ENCODE results near the gene MTPN. TPM values are rescaled to one million over a fixed set of nuclear protein-coding genes. Genes with fewer than 3 reads are reported as not detected.

MTPN gene
- total and polyA plus RNA-seq, 9 donors = 48.6 to 117 (median 101) TPM

- no peaks in the 10 kb centered on the region for H3K36me3 ChIP-seq (ENCODE audit: control insufficient read depth, insufficient read depth, low read length)
- WGBS (ENCODE audit: insufficient coverage) = no CpG with 5 or more reads among the region's 2 CpGs
- peak overlapping the region; percentile 26 for H3K27ac ChIP-seq (ENCODE audit: low read length)
- no peak overlapping the region for H3K4me3 ChIP-seq (ENCODE audit: low read length)
- no peak for DNase-seq
- no peaks in the 10 kb centered on the region for H3K4me1 ChIP-seq (ENCODE audit: control insufficient read depth, insufficient read depth, low read length)
- H3K9me3 ChIP-seq (replicated peaks; ENCODE audit: control insufficient read depth, low read depth, low read length) = no peaks in the 10 kb centered on the region
- no peaks in the 10 kb centered on the region for H3K27me3 ChIP-seq (ENCODE audit: control insufficient read depth, insufficient read depth, low read length)
Measured at GRCh38 chr7:135942614-135943013, 34.5 kb downstream of the MTPN start.

DNA sequence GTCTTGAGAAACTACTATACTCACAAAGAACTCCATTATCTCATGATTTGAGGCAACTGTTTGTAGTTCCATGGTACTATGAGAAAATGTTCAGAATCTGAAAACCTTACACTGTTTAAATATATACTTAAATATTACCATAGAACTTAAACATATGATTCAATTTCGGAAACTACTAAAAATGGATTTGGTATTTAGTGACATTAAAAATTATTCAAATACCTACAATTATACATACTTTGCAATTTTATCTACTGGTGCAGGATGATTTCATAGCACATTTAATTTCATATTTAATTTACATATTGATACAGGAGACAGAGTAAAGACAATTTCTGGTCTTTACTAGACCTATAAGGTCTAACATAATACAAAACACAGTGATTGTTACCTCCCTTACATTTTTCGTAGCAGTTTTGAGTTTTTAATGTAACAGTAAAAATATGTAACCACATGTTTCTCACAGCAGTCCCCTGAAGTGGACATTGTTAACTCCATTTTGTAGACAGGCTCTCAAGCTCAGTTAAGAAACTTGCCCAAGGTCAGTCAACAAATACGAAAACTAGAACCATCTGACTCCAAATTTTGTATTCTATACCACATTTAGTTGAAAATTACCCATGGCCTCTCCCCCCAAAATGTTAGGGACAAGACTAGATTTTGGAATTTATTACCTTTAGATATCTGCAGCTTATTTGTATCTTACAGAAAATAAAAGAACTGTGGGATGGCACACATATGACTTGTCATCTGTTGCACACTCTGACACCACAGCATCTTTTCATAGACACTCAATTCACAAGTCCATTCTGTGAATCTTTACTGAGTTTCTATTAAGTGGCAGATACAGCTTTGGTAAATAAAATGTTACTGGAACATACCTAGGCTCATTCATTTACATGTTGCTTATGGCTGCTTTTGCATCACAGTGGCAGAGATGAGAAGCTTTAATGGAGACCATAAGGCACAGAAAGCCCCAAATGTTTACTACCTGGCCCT, 36.8 kb downstream of the MTPN start:
- Histone ChIP-seq H3K4me1 (ENCODE audit: control insufficient read depth, insufficient read depth, low read length) (no peaks in the 10 kb centered on the region), H3K36me3 (ENCODE audit: control insufficient read depth, insufficient read depth, low read length) (no peaks in the 10 kb centered on the region), H3K4me3 (ENCODE audit: low read length) (no peak overlapping the region), H3K27ac (ENCODE audit: low read length) (no peak overlapping the region), H3K9me3 (replicated peaks; ENCODE audit: control insufficient read depth, low read depth, low read length) (no peaks in the 10 kb centered on the region), H3K27me3 (ENCODE audit: control insufficient read depth, insufficient read depth, low read length) (no peaks in the 10 kb centered on the region)
- DNase-seq = no peak
- no CpG with 5 or more reads among the region's 3 CpGs for WGBS (ENCODE audit: insufficient coverage)

DNA sequence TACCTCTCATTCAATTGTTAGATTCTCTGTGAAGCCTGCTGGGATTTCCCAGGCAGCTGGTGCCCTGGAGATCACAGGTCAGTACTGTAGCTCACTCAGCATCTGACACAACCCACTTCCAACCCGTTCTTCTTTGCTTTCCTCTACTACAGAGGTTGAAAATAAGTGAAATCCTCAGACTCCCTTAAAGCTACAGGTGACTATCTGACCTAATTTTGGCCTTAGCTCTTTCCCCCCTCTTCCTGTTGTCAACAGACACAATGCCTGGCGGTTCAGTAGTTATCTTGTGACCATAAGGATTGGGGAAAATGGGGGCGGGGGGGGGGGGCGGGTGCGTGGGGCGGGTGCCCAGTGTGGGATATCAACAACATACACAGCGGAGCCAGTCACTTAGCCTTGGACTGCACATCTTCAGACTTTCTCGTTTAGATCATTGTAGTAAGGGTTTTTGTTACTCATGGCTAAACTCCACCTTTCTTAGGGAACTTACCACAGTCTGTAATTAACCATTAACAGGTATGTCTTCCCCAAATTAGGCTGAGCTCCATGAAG, 37.8 kb downstream of the MTPN start:
- Histone ChIP-seq H3K36me3 (ENCODE audit: control insufficient read depth, insufficient read depth, low read length) (no peaks in the 10 kb centered on the region), H3K9me3 (replicated peaks; ENCODE audit: control insufficient read depth, low read depth, low read length) (no peaks in the 10 kb centered on the region), H3K27ac (ENCODE audit: low read length) (no peak overlapping the region), H3K4me1 (ENCODE audit: control insufficient read depth, insufficient read depth, low read length) (no peaks in the 10 kb centered on the region), H3K4me3 (ENCODE audit: low read length) (no peak overlapping the region), H3K27me3 (ENCODE audit: control insufficient read depth, insufficient read depth, low read length) (no peaks in the 10 kb centered on the region)
- DNase-seq = no peak
- WGBS (ENCODE audit: insufficient coverage) = no CpG with 5 or more reads among the region's 8 CpGs

GRCh38 chr7:135938563-135938962, 38.6 kb downstream of the MTPN start:
- H3K27ac ChIP-seq (ENCODE audit: low read length) = no peak overlapping the region
- WGBS (ENCODE audit: insufficient coverage) = no CpG with 5 or more reads among the region's 3 CpGs
- H3K27me3 ChIP-seq (ENCODE audit: control insufficient read depth, insufficient read depth, low read length) = no peaks in the 10 kb centered on the region
- no peaks in the 10 kb centered on the region for H3K36me3 ChIP-seq (ENCODE audit: control insufficient read depth, insufficient read depth, low read length)
- no peak overlapping the region for H3K4me3 ChIP-seq (ENCODE audit: low read length)
- DNase-seq = no peak
- H3K4me1 ChIP-seq (ENCODE audit: control insufficient read depth, insufficient read depth, low read length) = no peaks in the 10 kb centered on the region
- no peaks in the 10 kb centered on the region for H3K9me3 ChIP-seq (replicated peaks; ENCODE audit: control insufficient read depth, low read depth, low read length)

- DNase-seq = no peak
- Histone ChIP-seq H3K27me3 (ENCODE audit: control insufficient read depth, insufficient read depth, low read length) (no peaks in the 10 kb centered on the region), H3K9me3 (replicated peaks; ENCODE audit: control insufficient read depth, low read depth, low read length) (no peaks in the 10 kb centered on the region), H3K36me3 (ENCODE audit: control insufficient read depth, insufficient read depth, low read length) (no peaks in the 10 kb centered on the region), H3K4me3 (ENCODE audit: low read length) (no peak overlapping the region), H3K4me1 (ENCODE audit: control insufficient read depth, insufficient read depth, low read length) (no peaks in the 10 kb centered on the region), H3K27ac (ENCODE audit: low read length) (no peak overlapping the region)
Measured at GRCh38 chr7:135938086-135938485, 39.1 kb downstream of the MTPN start.

DNA sequence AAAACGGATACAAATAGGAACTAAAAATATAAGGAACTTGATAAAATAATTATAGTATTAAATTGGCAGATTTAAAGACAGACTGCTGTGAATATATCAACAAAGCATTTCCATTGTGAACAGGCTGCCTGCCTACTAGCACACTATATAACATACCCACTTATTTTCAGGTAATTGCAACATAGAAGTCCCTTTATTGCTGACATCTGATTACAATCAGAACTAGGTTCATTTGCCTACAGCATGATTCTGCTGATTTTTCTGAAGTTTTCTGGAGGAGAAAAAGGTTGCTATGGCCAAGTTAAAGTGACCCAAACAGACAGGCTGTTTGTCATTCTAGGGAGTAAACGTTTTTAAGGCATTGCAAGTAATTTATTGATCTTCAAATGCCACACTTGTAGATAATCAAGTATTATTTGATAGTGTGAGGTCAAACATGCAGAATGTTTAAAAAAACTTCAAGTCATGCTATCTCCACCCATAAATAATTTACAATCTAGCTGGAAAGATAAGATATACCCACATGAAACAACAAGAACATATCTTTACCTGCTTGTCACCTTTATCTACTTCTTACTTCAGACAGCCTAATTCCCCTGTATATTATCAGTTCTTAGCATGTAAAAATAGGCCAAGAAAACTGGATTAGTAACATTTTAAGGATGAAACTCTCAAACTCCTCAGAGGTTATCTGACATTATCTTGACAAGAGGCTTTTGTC, 40.5 kb downstream of the MTPN start:
- Histone ChIP-seq H3K9me3 (replicated peaks; ENCODE audit: control insufficient read depth, low read depth, low read length) (no peaks in the 10 kb centered on the region), H3K4me1 (ENCODE audit: control insufficient read depth, insufficient read depth, low read length) (no peaks in the 10 kb centered on the region), H3K36me3 (ENCODE audit: control insufficient read depth, insufficient read depth, low read length) (no peaks in the 10 kb centered on the region), H3K27ac (ENCODE audit: low read length) (no peak overlapping the region), H3K27me3 (ENCODE audit: control insufficient read depth, insufficient read depth, low read length) (no peaks in the 10 kb centered on the region), H3K4me3 (ENCODE audit: low read length) (no peak overlapping the region)
- no CpG with 5 or more reads among the region's 2 CpGs for WGBS (ENCODE audit: insufficient coverage)
- DNase-seq = no peak

DNA sequence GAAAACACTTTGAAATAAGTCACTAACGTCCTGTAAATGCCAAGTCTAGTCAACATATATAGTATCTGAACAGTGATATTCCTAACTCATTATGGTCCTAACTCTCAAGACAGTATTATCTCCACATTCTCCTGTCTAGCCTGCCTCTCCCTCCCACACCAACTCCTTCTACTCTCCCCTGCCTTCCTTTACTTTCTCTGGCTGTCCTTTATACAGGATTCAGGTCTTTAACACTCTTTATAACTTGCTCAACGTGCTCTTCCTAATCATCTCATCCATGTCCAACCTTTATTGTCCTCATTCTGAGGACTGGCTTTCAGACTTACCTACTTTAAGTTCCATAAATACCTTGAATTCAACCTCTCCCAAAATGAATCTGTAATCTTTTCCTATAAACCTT, 42.5 kb downstream of the MTPN start:
- Histone ChIP-seq H3K4me3 (ENCODE audit: low read length) (no peak overlapping the region), H3K4me1 (ENCODE audit: control insufficient read depth, insufficient read depth, low read length) (peaks cover 4% of the 10 kb centered on the region), H3K27me3 (ENCODE audit: control insufficient read depth, insufficient read depth, low read length) (no peaks in the 10 kb centered on the region), H3K27ac (ENCODE audit: low read length) (no peak overlapping the region), H3K36me3 (ENCODE audit: control insufficient read depth, insufficient read depth, low read length) (peaks cover 2% of the 10 kb centered on the region), H3K9me3 (replicated peaks; ENCODE audit: control insufficient read depth, low read depth, low read length) (no peaks in the 10 kb centered on the region)
- WGBS (ENCODE audit: insufficient coverage) = 100% methylated on average over 1 of the region's 2 CpGs
- no peak for DNase-seq

- Histone ChIP-seq H3K9me3 (replicated peaks; ENCODE audit: control insufficient read depth, low read depth, low read length) (no peaks in the 10 kb centered on the region), H3K4me1 (ENCODE audit: control insufficient read depth, insufficient read depth, low read length) (peaks cover 5% of the 10 kb centered on the region), H3K27me3 (ENCODE audit: control insufficient read depth, insufficient read depth, low read length) (no peaks in the 10 kb centered on the region), H3K27ac (ENCODE audit: low read length) (no peak overlapping the region), H3K36me3 (ENCODE audit: control insufficient read depth, insufficient read depth, low read length) (peaks cover 6% of the 10 kb centered on the region), H3K4me3 (ENCODE audit: low read length) (no peak overlapping the region)
- no peak for DNase-seq
- WGBS (ENCODE audit: insufficient coverage) = no CpG with 5 or more reads among the region's 2 CpGs
Measured at GRCh38 chr7:135933509-135934188, 43.5 kb downstream of the MTPN start.

DNA sequence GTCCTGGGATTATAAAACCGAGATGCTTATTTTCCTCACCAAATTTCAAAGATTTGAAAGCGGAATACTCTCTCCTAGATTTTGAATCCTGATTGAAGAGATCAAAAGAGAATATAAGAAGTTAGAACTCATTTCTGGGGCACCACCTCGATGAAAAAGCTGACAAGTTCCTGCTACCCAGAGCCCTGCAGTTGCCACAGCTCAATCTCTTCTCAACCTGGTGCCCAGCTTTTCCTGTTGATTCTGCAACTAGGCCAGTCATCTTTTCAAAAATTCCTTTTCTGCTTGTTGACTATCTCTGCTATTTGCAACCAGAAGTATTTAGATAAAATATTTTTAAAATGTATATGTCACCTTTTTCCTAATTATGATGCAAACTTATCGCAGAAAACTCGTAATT, 45.0 kb downstream of the MTPN start:
- Histone ChIP-seq H3K9me3 (replicated peaks; ENCODE audit: control insufficient read depth, low read depth, low read length) (no peaks in the 10 kb centered on the region), H3K27me3 (ENCODE audit: control insufficient read depth, insufficient read depth, low read length) (no peaks in the 10 kb centered on the region), H3K36me3 (ENCODE audit: control insufficient read depth, insufficient read depth, low read length) (peaks cover 6% of the 10 kb centered on the region), H3K4me3 (ENCODE audit: low read length) (no peak overlapping the region), H3K27ac (ENCODE audit: low read length) (no peak overlapping the region), H3K4me1 (ENCODE audit: control insufficient read depth, insufficient read depth, low read length) (peaks cover 5% of the 10 kb centered on the region)
- WGBS (ENCODE audit: insufficient coverage) = 56% methylated on average over 1 of the region's 5 CpGs
- DNase-seq = no peak

All from muscle of leg (tissue), 11 donors.